HS-27A (cell line): ENCODE results near the gene PNPLA7.
"Not testable (repeated sequence)": the region's sequence is repeated elsewhere in the genome, so short reads cannot be mapped to it uniquely, and the experiment has no call there.

Experiments used
- DNase-seq: peaks from one replicate; pipeline ENCODE4 v3.0.0-alpha.2; 2012; ENCODE audit warnings: low read depth, missing footprints

PNPLA7 gene

GRCh38 chr9:137540536-137540935 is 9.7 kb downstream of the PNPLA7 start:
- DNase-seq = no peak

DNA sequence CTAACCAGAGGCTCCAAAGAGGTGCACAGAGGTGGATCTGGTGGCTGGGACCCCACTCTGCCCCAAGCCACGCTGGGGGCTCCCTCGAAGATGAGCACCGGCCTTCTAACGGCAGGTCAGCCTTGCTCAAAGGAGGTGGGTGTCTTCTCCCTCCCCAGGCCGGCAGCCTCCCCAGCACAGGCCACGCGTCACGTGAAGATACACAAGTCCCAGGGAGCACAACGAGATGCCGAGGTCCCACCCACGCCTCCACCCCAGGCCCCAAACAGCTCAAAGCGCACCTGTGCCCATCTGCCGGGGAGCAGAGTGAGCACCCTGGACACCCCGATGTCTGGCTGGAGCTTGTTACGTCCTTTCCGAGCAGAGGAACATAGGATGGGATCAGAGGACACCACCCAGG is 12.1 kb downstream of the PNPLA7 start:
- DNase-seq = no peak

DNA sequence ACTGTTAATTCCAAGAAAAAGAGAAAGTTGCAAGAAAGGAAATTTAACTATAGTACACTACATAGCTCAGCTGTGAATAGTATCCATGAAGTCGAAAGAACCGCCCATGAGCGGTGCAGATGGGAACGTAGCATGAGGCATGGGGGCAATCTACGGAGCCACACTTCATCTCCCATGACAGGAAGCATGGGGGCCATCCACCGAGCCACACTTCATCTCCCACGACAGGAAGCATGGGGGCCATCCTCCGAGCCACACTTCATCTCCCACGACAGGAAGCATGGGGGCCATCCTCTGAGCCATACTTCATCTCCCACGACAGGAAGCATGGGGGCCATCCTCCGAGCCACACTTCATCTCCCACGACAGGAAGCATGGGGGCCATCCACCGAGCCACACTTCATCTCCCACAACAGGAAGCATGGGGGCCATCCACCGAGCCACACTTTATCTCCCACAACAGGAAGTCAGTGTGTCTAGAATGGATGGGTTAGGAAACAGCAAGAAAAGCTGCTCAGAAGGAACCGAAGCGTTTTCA is 13.5 kb downstream of the PNPLA7 start:
- DNase-seq = not testable (repeated sequence)

DNA sequence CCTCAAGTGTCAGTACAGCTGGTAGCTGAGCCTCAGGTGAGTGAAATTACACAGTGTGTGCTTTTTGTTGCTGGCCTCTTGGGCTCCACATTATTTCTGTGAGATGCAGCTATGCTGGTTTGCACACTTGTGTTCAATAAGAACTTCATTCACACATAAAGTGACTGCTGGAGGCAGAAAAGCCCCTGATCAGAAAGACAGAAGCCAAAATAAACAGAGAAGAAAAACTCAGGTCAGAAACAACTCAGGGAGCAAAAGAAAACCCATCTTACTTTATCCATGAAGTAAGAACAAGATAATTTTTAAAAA is 15.1 kb downstream of the PNPLA7 start:
- DNase-seq = no peak

DNA sequence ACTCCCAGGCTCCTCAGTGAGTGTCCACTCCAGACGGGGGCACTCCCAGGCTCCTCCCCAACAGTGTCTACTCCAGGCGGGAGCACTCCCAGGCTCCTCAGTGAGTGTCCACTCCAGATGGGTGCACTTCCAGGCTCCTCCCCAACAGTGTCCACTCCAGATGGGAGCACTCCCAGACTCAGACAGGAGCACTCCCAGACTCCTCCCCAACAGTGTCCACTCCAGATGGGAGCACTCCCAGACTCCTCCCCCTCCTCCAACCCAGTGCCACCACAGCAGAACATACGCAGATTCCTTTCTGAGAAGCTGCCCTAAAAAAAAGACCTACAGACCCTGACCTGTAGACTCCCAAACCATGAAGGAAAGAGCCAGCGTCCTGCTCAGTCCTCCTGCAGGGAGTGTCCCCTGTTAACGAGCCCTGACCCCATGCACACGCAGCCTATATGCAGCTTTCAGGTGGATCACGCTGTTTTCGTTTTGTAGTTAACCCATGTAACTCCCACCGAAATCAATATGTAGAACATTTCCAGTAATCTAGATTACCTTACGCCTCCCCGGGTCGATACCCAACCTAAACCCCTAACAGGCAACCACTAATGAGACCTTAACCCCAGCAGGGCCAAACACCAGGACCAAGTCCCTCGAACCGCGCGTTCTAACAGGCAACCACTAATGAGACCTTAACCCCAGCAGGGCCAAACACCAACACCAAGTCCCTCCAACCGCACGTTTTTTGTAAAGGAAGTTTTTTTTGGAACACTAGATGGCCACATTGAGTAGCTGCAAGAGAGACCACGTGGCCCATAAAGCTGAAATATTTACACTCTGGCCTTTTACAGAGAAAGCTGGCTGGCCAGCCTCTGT is 15.7 kb downstream of the PNPLA7 start:
- no peak for DNase-seq

DNA sequence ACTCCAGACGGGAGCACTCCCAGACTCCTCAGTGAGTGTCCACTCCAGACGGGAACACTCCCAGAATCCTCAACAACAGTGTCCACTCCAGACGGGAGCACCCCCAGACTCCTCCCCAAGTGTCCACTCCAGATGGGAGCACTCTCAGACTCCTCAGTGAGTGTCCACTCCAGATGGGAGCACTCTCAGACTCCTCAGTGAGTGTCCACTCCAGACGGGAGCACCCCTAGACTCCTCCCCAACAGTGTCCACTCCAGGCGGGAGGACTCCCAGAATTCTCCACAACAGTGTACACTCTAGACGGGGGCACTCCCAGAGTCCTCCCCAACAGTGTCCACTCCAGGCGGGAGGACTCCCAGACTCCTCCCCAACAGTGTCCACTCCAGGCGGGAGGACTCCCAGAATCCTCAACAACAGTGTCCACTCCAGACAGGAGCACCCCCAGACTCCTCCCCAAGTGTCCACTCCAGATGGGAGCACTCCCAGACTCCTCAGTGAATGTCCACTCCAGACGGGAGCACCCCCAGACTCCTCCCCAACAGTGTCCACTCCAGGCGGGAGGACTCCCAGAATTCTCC is 17.2 kb downstream of the PNPLA7 start:
- DNase-seq = not testable (repeated sequence)

- DNase-seq = no peak
Observed at GRCh38 chr9:137531099-137531765, 19.0 kb downstream of the PNPLA7 start.

- no peak for DNase-seq
Observed at GRCh38 chr9:137530331-137530730, 19.9 kb downstream of the PNPLA7 start.

DNA sequence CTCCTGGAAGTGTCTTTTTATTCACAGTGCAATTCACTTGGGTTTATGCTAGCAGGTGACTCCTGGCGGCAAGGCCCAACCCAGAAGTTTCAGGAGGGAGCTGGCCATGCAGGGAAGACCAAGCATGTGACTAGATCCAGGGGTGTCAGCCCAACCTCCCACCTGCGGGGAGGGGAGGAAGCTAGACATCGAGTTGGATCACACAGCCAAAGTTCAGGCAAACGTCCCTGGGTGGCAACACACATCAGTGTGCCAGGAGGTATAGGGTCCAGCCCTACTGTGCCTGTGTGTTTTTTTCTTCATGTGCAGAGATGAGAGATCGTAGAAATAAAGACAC is 25.3 kb downstream of the PNPLA7 start:
- no peak for DNase-seq

GRCh38 chr9:137524161-137524980 is 25.8 kb downstream of the PNPLA7 start:
- DNase-seq = no peak

GRCh38 chr9:137522746-137523455 is 27.3 kb downstream of the PNPLA7 start:
- no peak for DNase-seq

- DNase-seq = no peak
Observed at GRCh38 chr9:137521405-137521985, 28.7 kb downstream of the PNPLA7 start.

DNA sequence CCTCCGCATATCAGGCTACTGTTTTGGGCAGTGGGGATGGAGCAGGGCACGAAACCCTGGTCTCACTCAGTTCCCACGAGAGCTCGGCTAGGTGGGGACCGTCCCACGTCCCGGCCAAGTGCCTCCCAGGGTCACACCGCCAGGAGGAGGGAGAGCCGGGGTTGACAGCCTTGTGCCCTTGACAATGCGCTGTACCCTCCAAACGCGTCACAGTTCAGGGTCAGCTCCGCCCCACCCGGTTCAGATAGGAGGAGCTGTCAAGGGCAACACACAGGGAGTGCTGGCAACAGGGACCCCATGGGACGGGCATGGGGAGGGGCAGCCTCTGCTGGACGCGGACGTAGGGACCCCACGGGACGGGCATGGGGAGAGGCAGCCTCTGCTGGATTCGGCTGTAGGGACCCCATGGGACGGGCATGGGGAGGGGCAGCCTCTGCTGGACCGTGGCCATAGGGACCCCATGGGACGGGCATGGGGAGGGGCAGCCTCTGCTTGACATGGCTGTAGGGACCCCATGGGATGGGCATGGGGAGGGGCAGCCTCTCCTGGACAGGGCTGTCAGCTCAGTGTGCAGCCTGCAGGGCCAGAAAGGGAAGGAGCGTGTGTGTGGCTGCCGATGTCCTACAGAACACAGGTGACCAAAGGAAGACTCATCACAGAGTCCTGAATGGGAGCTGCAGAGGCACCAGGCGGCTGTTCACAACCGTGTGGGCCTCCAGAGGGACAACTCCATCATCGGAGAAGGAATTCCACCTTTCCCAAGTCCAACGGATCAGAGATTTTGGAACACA is 29.4 kb downstream of the PNPLA7 start:
- no peak for DNase-seq

DNA sequence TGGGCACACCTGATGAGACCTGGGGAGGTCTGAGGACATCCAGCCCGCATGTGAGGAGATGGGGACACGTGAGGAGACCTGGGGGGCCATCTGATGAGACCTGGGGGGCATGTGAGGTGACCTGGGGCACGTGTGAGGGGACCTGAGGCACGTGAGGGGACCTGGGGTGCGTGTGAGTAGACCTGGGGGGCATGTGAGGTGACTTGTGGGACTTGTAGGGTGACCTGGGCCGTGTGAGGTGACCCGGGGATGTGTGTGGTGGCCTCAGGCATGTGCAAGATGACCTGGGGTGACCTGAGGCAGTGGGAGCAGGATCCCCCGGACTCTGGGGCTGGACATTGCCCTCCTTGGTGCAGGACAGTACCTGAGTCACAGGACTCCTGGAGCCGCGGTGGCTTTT is 30.6 kb downstream of the PNPLA7 start:
- no peak for DNase-seq

- not testable (repeated sequence) for DNase-seq
Observed at GRCh38 chr9:137518661-137519459, 31.3 kb downstream of the PNPLA7 start.

- no peak for DNase-seq
Observed at GRCh38 chr9:137516144-137516917, 33.9 kb downstream of the PNPLA7 start.

- no peak for DNase-seq
Observed at GRCh38 chr9:137515338-137515724, 34.9 kb downstream of the PNPLA7 start.

- DNase-seq = no peak
Observed at GRCh38 chr9:137514691-137515337, 35.4 kb downstream of the PNPLA7 start.
